ENCODE measurements around the gene NACC2. TPM values are rescaled to one million over a fixed set of nuclear protein-coding genes. Genes with fewer than 3 reads are reported as not detected.

Gene NACC2
- total and polyA plus RNA-seq, 9 donors, result 7.0 to 47.0 (median 27.2) TPM

GRCh38 chr9:136054798-136055714 is 40.0 kb downstream of the NACC2 start:
- peaks cover 17% of the 10 kb centered on the region for H3K4me1 ChIP-seq (ENCODE audit: insufficient read depth)
- intact Hi-C loops (cut with DNase I), result no loop called here
- DNase-seq, result no peak

GRCh38 chr9:136054146-136054545 is 40.9 kb downstream of the NACC2 start:
- H3K4me1 ChIP-seq (ENCODE audit: insufficient read depth), result peaks cover 17% of the 10 kb centered on the region
- H3K36me3 ChIP-seq, result no peaks in the 10 kb centered on the region
- no peak for DNase-seq
- WGBS, 3 donors, result 92 to 94% (median 93%) methylated on average over 12 of the region's 12 CpGs
- H3K27ac ChIP-seq, result no peak overlapping the region
- H3K27me3 ChIP-seq, result no peaks in the 10 kb centered on the region
- TF ChIP-seq POLR2A (IDR thresholded peaks at IDR 0.05) (no peak), EP300 (IDR thresholded peaks at IDR 0.05) (no peak), CTCF (IDR thresholded peaks at IDR 0.05) (no peak)
- H3K9me3 ChIP-seq, result no peaks in the 10 kb centered on the region
- H3K4me3 ChIP-seq, result no peak overlapping the region
- intact Hi-C loops (cut with DNase I), result no loop called here

More at GRCh38 chr9:136054798-136055714, 40.0 kb downstream of the NACC2 start:
- H3K9me3 ChIP-seq, result no peaks in the 10 kb centered on the region
- 91 to 92% (median 91%) methylated on average over 18 of the region's 18 CpGs for WGBS, 3 donors
- no peaks in the 10 kb centered on the region for H3K27me3 ChIP-seq
- no peak overlapping the region for H3K27ac ChIP-seq
- no peak for TF ChIP-seq EP300 (IDR thresholded peaks at IDR 0.05)
- TF ChIP-seq CTCF (IDR thresholded peaks at IDR 0.05), result no peak
- no peak for TF ChIP-seq POLR2A (IDR thresholded peaks at IDR 0.05)
- H3K36me3 ChIP-seq, result no peaks in the 10 kb centered on the region
- H3K4me3 ChIP-seq, result no peak overlapping the region

GRCh38 chr9:136053757-136054142 is 41.3 kb downstream of the NACC2 start:
- WGBS, 3 donors, result 76 to 92% (median 89%) methylated on average over 7 to 8 of the region's 8 CpGs
- no peak for TF ChIP-seq EP300 (IDR thresholded peaks at IDR 0.05)
- no peak for TF ChIP-seq POLR2A (IDR thresholded peaks at IDR 0.05)
- no peak for TF ChIP-seq CTCF (IDR thresholded peaks at IDR 0.05)
- intact Hi-C loops (cut with DNase I), result no loop called here
- H3K27ac ChIP-seq, result no peak overlapping the region
- H3K4me3 ChIP-seq, result no peak overlapping the region
- H3K4me1 ChIP-seq (ENCODE audit: insufficient read depth), result peaks cover 17% of the 10 kb centered on the region
- H3K27me3 ChIP-seq, result no peaks in the 10 kb centered on the region
- no peaks in the 10 kb centered on the region for H3K36me3 ChIP-seq
- no peak for DNase-seq
- H3K9me3 ChIP-seq, result no peaks in the 10 kb centered on the region

- Histone ChIP-seq H3K4me1 (ENCODE audit: insufficient read depth) (peaks cover 17% of the 10 kb centered on the region), H3K27ac (no peak overlapping the region), H3K4me3 (peak overlapping the region; percentile 6), H3K27me3 (no peaks in the 10 kb centered on the region), H3K9me3 (no peaks in the 10 kb centered on the region), H3K36me3 (no peaks in the 10 kb centered on the region)
- intact Hi-C loops (cut with DNase I), result no loop called here
- TF ChIP-seq EP300 (IDR thresholded peaks at IDR 0.05) (no peak), POLR2A (IDR thresholded peaks at IDR 0.05) (no peak), CTCF (IDR thresholded peaks at IDR 0.05) (no peak)
- WGBS, 3 donors, result 53 to 60% (median 57%) methylated on average over 23 of the region's 23 CpGs
- peak in 1 of 5 donors; percentile 25 for DNase-seq
Measured at GRCh38 chr9:136052991-136053756, 41.9 kb downstream of the NACC2 start.

All from ovary (tissue), 9 donors.